GM21360 (cell line): Measurements from ENCODE around the gene MAGEC2.

Source experiments
- ATAC-seq: cut with Tn5 transposase; IDR thresholded peaks from one replicate; pipeline ENCODE4 v1.9.1; 2021; ENCODE audit warnings: mild to moderate bottlenecking, moderate library complexity; ENCODE audit not compliant: unreplicated experiment

The MAGEC2 gene, protein sequence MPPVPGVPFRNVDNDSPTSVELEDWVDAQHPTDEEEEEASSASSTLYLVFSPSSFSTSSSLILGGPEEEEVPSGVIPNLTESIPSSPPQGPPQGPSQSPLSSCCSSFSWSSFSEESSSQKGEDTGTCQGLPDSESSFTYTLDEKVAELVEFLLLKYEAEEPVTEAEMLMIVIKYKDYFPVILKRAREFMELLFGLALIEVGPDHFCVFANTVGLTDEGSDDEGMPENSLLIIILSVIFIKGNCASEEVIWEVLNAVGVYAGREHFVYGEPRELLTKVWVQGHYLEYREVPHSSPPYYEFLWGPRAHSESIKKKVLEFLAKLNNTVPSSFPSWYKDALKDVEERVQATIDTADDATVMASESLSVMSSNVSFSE

DNA sequence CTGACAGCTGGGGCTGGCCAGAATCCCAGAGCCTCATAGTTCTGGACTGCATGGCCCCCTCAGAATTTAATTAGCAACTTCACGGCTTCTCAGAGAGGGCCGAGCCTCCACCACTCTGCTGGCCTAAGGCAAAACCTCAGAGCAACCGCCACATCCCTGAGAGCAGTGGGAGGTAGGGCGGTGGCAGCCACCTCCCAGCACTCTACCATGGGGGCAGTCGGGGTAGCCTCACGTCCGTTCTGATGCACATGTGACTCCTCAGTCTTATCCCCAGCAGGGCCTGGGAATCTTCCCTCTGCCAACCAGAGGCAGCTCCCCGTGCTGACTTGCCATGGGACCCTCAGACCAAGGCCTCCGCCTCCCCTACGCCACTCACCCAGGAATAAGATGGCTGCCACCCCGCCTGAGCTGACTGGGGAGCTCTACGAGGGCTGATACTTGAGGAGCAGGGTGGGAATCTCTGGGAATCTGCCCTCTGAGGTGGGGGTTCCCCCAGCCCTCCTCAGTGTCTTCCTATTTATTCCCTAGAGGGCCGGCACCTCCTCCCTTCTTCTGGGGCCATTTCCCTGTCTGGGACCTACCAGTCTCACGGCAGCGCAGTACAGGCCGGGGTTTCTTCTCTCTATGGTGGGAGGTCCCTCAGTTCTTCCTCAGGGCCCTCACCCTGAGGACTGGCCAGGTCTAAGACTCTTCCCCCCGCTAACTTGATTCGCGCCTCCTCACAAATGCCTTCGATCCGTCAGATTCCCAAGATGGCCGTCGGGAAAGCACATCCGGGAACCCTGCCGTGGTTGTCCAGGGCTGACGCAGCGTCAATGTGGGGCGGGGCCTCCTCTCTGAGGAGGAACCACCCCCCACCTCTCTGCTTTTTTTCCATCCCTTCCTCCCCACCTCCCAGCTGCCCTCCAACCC, at the start of gene MAGEC2:
MAGEC2 (minus strand) TSS at position 769 of the 912 bp plus-strand sequence. CDS start 1,303 bp downstream, outside the sequence.
- no peak for ATAC-seq

DNA sequence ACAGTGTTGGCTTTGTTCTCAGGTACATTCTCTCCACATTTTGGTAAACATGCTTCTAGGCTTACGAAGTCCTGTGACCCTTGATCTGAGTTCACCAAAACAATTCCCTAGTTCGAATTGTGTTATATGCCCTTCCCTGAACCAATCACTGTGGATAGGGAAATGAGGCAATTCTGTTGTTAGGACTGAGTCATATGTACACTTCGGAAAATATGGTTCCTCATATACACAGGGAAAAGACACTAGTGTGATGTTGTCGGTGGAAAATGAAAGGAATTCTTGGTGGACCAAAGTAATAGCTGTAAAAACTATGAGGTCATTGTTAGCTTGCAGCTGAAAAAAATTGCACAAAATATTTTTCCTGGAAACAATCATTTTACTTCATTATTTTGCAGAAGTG, 46.6 kb upstream of the MAGEC2 start:
- no peak for ATAC-seq

DNA sequence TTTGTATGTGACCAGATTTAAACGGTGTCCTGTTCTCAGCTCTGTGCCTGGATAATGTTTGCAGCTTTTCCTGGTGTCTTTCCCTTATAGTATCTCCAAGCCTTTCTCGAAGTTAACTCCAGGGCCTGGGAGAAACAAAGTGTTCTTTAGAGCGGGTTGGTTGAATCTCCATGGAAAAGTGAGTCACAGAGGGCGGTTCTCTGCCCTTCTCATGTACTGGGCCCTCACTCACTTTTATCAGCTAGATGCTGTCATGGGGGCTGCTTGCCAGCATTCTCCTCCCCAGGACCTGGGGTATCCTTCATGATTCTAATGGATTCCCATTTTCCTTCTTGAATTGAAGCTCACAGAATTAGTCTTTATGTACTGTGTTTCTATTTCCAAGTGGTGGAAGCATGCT, 46.1 kb upstream of the MAGEC2 start:
- no peak for ATAC-seq

DNA sequence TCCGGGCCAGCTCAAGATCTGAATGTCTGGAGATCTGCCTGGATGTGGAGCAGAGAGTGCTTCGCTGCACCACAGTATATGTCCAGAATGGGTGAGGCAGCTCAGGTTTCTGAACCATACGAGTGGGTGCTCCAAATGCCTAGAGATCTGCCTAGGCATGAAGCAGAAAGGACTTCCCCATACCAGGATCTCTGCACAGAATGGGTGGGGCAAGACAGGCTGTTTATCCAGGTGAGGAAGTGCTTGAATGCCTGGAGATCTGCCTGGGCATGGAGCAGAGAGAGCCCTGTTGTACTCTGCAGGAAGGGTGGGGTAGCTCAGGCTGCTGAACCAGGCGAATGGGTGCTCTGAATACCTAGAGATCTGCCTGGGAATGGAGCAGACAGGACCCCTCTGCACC, 45.4 kb upstream of the MAGEC2 start:
- ATAC-seq: no peak

DNA sequence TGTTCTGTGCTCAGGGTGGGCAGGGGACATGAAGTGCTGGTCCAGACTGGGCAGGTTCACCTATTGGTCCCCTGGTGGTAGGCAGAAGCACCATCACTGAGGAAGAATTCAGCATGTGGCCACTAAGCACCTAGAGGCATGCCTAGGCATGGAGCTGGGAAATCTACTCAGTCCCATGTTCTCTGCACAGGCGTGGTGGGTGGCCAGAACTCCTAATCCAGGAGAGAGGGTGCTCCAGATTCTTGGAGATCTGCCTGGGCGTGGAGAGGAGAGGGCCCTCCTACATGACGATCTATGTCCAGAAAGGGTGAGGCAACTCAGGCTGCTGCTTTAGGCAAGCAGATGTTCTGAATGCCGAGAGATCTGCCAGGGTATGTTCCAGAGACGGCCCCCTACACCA, 44.6 kb upstream of the MAGEC2 start:
- ATAC-seq: no peak

DNA sequence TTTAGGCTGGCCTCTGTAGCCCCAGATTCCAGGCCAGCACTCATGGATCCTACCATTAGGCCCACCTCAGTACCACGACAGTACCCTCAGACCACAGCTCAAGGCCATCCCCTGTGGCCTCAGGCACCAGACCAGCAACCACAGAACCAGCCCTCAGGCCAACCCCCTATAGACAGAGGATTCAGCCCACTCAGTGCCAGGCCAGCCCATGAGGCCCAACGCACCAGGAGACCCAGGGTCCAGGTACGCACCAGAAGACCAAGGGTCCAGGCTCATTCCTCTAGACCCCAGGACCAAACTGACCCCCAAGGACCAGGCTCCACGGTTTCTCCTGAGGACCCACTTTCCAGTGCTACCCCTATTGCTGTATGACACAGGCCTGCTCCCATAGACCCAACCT, 39.5 kb upstream of the MAGEC2 start:
- ATAC-seq: no peak

DNA sequence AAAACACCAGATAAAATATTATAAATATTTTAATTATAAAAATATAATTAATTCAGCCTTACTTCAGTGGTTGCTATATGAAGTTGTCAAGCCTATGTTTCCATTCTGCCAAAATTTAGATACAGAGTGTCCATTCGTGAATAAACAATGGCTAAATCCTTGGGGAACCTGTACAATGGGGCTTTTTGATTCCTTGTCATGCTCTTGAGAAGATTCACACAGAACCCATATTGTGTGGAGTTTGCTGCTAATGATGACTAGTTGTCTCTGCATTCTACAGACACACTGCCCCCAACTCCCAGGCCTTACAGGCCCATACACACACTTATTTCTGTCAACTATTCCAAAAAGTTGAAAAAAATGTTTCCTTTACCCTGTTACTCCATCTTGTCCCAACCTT, 33.4 kb upstream of the MAGEC2 start:
- ATAC-seq: no peak

DNA sequence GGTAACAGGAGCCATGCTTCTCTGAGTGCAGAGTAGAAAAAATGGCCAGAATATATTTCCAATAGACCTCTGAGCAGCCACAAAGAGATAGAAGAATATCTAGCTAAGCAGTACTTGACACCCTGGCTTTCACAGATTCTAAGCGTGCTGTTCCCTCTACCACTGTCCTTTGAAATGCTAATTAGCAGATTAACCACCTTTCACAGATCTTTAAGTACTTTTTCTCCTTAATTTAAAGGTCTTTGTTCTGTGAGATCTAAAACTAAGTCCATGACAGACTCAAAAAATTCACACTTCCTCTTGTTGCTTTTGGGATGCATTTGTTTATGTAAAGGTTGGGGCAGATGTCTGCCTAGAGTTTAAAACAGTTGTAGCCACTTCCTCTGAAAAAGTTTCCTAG, 28.3 kb upstream of the MAGEC2 start:
- ATAC-seq: no peak

DNA sequence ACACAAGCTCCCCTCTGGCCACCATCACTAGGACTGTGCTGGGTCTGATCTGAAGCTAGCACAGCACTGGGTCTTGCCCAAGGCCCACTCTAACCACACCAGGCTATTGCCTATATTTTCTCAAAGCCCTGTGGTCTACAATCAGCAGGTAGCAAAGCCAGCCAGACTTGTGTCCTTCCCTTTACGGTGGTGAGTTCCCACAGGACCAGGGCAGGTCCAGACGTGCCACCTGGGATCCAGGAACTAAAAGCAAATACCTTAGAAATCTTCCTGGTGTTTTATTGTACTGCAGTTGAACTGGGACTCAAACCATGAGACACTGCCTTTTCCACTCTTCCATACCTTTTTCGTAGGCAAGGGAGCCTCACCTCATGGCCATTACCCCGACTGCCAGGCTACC, 9.0 kb upstream of the MAGEC2 start:
- no peak for ATAC-seq

DNA sequence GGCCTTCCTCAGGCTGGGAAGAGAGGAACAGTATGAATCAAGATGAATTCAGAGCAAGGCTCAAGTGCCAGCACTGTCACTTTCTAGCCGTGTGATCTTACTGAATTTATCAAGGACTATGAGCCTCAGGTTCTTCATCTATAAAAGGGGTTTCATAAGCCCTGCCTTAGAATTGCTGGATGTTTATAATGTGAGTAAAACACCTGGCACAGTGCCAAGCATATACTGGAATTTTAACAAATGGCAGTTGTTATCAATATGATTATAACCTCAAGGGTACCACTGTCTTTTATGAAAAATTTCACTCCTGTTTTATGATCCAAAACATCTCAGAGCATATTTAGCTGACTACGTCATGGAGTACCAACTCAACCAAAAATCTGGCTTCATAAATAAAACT, 4.0 kb downstream of the MAGEC2 start:
- ATAC-seq: no peak

DNA sequence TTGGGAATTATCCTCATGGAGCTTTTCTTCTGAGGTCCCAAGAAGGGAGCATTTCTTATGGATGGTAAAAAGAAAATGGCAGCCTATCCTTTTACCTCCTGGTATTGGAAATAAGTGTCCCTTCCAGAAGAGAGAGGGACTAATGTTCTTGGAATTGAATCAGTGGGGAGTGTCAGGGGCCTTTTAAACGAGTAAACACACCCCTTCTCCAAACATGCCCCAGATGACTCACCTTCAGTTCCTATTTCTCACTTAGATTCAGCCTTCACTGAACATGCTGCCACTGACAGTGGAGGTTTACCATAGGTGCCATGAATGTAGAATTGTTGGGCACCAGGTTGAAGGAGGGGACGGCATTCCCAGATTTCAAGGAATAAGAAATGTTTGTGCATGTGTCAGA, 19.0 kb downstream of the MAGEC2 start:
- no peak for ATAC-seq

DNA sequence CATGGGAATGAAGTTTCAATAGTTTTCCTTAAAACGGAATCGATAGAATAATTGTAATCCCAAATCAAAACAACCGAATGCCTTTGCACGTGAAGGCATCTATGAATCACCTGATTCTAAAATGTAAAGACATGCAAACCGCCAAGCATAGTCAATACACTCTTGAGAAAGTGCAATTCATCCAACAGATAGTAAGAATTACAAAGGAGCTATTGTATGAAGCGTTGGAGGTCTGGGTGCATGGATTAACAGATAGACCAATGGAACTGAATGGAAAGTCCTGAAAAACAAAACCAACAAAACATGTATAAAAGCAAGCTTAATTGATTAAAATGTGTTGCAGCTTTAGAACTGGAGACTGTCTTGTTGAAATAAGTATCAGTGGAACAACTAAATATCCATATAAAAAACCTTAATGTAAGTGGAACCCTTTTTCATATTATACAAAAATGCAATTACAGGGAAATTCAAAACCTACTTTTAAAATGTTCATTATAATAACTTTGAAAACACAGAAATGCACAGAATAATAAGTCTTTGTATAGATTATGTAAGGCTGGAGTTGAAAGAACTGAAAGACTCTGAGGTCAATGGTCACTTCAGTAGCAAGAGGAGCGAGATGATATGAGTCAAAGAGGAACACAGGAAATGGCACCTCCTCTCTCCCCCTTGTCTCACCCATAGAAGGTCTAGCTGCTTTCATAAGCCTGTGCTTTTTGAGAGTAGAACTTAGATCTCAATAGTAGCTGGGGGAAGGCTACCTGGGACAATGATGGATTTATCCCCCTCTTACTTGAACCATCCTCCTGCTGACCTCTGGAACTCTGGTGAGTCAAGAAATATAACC, 20.1 kb downstream of the MAGEC2 start:
- no peak for ATAC-seq

DNA sequence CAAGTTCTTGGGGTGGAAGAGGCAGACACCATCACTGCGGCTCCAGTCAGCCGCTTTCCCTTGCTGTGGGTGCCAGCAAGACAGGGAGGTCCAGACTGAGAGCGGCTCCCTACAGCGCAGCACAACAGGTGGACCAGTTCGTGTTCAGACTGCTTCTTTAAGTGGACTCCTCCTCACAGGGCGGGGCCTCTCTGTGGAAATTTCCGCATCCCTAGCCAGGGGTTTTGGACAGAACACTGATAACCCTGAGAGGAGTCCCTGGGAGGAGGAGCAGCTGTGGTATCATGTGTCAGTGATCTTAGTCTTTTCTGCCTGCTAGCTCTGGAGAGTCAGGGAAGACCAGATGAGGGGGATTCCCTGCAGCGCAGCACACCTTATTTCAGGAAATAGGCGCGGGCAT, 48.5 kb downstream of the MAGEC2 start:
- ATAC-seq: no peak
